GM23338 (cell line): ENCODE data around the gene ISCA1. TPM values are rescaled to one million over a fixed set of nuclear protein-coding genes. Genes with fewer than 3 reads are reported as not detected.
A peak's percentile ranks its signal among the peaks of the same experiment; 100 is the strongest.

Source experiments
- ATAC-seq: fragments of 200-7000 bp; cut with Tn5 transposase; 3 replicates; pipeline ENCODE4 v1.9.1; 2020
- DNase-seq: peaks from one replicate; pipeline ENCODE4 v3.0.0-alpha.2; 2015; ENCODE audit warnings: low spot score
- H2AFZ ChIP-seq: fragments of 200-600 bp; sonication (generic); 2 replicates; pipeline ENCODE4 v1.8.0; 2016; ENCODE audit warnings: antibody characterized with exemption, mild to moderate bottlenecking, moderate library complexity
- H3F3A ChIP-seq: fragments of 200-600 bp; sonication (generic); replicated peaks from 2 replicates; pipeline ENCODE4 v1.8.0; 2017; ENCODE audit warnings: antibody characterized with exemption, mixed run types, low read depth
- H3K27ac ChIP-seq: fragments of 200-600 bp; sonication (generic); 2 replicates; pipeline ENCODE4 v1.6.1; 2016; ENCODE audit warnings: low read depth
- H3K27me3 ChIP-seq: fragments of 200-600 bp; sonication (generic); 2 replicates; pipeline ENCODE4 v1.8.0; 2016; ENCODE audit warnings: mild to moderate bottlenecking, mixed run types, moderate library complexity; ENCODE audit not compliant: insufficient read depth
- H3K36me3 ChIP-seq: fragments of 200-600 bp; sonication (generic); 2 replicates; pipeline ENCODE4 v1.8.0; 2016; ENCODE audit warnings: mild to moderate bottlenecking; ENCODE audit not compliant: insufficient read depth
- H3K4me1 ChIP-seq: fragments of 200-600 bp; sonication (generic); 2 replicates; pipeline ENCODE4 v1.8.0; 2016; ENCODE audit warnings: mild to moderate bottlenecking, moderate library complexity; ENCODE audit not compliant: insufficient read depth
- H3K4me2 ChIP-seq: fragments of 200-600 bp; sonication (generic); 2 replicates; pipeline ENCODE4 v1.7.1; 2017; ENCODE audit warnings: mixed run types
- H3K4me3 ChIP-seq: fragments of 200-600 bp; sonication (generic); 2 replicates; pipeline ENCODE4 v1.6.1; 2016; ENCODE audit warnings: mixed run types
- H3K79me2 ChIP-seq: fragments of 200-600 bp; sonication (generic); replicated peaks from 2 replicates; pipeline ENCODE4 v1.8.0; 2017; ENCODE audit warnings: mild to moderate bottlenecking; ENCODE audit not compliant: insufficient read depth
- H3K9me2 ChIP-seq: fragments of 200-600 bp; sonication (generic); 2 replicates; pipeline ENCODE4 v1.8.0; 2017; ENCODE audit not compliant: insufficient read depth
- H4K20me1 ChIP-seq: fragments of 200-600 bp; sonication (generic); replicated peaks from 2 replicates; pipeline ENCODE4 v1.8.0; 2017; ENCODE audit warnings: mild to moderate bottlenecking; ENCODE audit not compliant: insufficient read depth
- H3K27ac Mint-ChIP-seq: 2 replicates; pipeline ENCODE4 v1.8.0; 2020; ENCODE audit warnings: inconsistent platforms, mild to moderate bottlenecking, moderate library complexity, mixed read lengths
- H3K27me3 Mint-ChIP-seq: 3 replicates; pipeline ENCODE4 v1.8.0; 2022; ENCODE audit warnings: low read depth, mild to moderate bottlenecking, moderate library complexity, mixed read lengths, inconsistent platforms; ENCODE audit not compliant: insufficient read depth, poor library complexity
- H3K36me3 Mint-ChIP-seq: 3 replicates; pipeline ENCODE4 v1.8.0; 2021; ENCODE audit warnings: low read depth, mild to moderate bottlenecking, inconsistent platforms, moderate library complexity, mixed read lengths
- H3K4me1 Mint-ChIP-seq: 3 replicates; pipeline ENCODE4 v1.8.0; 2020; ENCODE audit warnings: mild to moderate bottlenecking, inconsistent platforms, mixed read lengths
- H3K4me3 Mint-ChIP-seq: 3 replicates; pipeline ENCODE4 v1.8.0; 2021; ENCODE audit warnings: moderate library complexity, mild to moderate bottlenecking, inconsistent platforms, mixed read lengths
- H3K9me3 Mint-ChIP-seq: 3 replicates; pipeline ENCODE4 v1.8.0; 2020; ENCODE audit warnings: moderate library complexity, mild to moderate bottlenecking, inconsistent platforms, mixed read lengths
- POLR2AphosphoS5 ChIP-seq: IDR thresholded peaks from 2 replicates; pipeline ENCODE4 v1.6.1; 2016; ENCODE audit warnings: antibody characterized with exemption, low read depth
- polyA plus RNA-seq: library from polyadenylated mRNA; unstranded; fragments of >200 nt; fragmentation: Nextera tagmentation; extraction: Ambion mirVana; gene quantifications from 2 replicates; pipeline ENCODE4 v1.2.1, GENCODE V29; 2016
- total RNA-seq: library from RNA; depleted of rRNA; stranded (reverse); fragments of >200 nt; shearing (Covaris generic); gene quantifications from 2 replicates; pipeline ENCODE4 v1.2.3, GENCODE V29; 2014
- TF ChIP-seq, protein P1 (sequence below): fragments of 250-450 bp; sonication (Bioruptor Pico); IDR thresholded peaks from 2 replicates; pipeline ENCODE4 v1.5.0; 2020; ENCODE audit warnings: mild to moderate bottlenecking, moderate library complexity
- TF ChIP-seq, protein P2 (sequence below): IDR thresholded peaks from 2 replicates; pipeline ENCODE4 v1.6.1; 2016; ENCODE audit warnings: antibody characterized with exemption
- TF ChIP-seq, protein P3 (sequence below), 2 experiments: fragments of 200-600 bp in 1 of 2; sonication (generic) in 1 of 2; conservative IDR thresholded peaks; 2 replicates each; pipeline versions ENCODE4 v1.5.1 to v1.6.1; 2016 to 2017; ENCODE audit warnings: antibody characterized with exemption in 2 of 2, low read depth in 2 of 2, mild to moderate bottlenecking in 2 of 2, moderate library complexity in 1 of 2

The ISCA1 gene
- total and polyA plus RNA-seq, 2 experiments from 2014 or later: 54.9 to 61.0 TPM

DNA sequence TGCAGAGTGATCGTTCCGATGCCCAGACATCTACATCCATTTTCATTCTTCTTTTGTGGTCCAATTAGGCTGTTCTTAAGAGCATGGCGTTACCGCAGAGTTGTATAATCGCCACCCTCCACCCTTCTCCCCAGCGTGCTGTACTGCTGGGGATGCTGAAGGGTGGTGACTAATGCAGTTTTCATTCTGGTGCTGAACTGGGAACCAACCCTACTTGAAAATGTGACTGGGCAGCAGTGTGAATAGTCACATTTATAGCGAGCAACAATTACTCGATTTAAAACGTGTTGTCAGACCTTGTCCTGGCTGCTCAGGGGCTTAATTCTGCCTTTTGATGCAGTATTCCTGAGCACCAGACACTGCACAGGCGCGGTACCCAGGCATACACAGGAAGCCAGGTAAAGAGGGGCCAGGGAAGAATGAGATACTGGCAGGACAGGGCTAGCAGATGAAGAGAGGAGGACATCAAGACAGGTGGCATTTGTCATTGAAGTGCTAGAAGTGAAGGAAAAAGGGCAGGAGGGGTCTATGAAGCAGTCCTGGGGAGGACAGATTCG is 719 bp upstream of the ISCA1 start (continued):
- TF ChIP-seq, protein P1, sequence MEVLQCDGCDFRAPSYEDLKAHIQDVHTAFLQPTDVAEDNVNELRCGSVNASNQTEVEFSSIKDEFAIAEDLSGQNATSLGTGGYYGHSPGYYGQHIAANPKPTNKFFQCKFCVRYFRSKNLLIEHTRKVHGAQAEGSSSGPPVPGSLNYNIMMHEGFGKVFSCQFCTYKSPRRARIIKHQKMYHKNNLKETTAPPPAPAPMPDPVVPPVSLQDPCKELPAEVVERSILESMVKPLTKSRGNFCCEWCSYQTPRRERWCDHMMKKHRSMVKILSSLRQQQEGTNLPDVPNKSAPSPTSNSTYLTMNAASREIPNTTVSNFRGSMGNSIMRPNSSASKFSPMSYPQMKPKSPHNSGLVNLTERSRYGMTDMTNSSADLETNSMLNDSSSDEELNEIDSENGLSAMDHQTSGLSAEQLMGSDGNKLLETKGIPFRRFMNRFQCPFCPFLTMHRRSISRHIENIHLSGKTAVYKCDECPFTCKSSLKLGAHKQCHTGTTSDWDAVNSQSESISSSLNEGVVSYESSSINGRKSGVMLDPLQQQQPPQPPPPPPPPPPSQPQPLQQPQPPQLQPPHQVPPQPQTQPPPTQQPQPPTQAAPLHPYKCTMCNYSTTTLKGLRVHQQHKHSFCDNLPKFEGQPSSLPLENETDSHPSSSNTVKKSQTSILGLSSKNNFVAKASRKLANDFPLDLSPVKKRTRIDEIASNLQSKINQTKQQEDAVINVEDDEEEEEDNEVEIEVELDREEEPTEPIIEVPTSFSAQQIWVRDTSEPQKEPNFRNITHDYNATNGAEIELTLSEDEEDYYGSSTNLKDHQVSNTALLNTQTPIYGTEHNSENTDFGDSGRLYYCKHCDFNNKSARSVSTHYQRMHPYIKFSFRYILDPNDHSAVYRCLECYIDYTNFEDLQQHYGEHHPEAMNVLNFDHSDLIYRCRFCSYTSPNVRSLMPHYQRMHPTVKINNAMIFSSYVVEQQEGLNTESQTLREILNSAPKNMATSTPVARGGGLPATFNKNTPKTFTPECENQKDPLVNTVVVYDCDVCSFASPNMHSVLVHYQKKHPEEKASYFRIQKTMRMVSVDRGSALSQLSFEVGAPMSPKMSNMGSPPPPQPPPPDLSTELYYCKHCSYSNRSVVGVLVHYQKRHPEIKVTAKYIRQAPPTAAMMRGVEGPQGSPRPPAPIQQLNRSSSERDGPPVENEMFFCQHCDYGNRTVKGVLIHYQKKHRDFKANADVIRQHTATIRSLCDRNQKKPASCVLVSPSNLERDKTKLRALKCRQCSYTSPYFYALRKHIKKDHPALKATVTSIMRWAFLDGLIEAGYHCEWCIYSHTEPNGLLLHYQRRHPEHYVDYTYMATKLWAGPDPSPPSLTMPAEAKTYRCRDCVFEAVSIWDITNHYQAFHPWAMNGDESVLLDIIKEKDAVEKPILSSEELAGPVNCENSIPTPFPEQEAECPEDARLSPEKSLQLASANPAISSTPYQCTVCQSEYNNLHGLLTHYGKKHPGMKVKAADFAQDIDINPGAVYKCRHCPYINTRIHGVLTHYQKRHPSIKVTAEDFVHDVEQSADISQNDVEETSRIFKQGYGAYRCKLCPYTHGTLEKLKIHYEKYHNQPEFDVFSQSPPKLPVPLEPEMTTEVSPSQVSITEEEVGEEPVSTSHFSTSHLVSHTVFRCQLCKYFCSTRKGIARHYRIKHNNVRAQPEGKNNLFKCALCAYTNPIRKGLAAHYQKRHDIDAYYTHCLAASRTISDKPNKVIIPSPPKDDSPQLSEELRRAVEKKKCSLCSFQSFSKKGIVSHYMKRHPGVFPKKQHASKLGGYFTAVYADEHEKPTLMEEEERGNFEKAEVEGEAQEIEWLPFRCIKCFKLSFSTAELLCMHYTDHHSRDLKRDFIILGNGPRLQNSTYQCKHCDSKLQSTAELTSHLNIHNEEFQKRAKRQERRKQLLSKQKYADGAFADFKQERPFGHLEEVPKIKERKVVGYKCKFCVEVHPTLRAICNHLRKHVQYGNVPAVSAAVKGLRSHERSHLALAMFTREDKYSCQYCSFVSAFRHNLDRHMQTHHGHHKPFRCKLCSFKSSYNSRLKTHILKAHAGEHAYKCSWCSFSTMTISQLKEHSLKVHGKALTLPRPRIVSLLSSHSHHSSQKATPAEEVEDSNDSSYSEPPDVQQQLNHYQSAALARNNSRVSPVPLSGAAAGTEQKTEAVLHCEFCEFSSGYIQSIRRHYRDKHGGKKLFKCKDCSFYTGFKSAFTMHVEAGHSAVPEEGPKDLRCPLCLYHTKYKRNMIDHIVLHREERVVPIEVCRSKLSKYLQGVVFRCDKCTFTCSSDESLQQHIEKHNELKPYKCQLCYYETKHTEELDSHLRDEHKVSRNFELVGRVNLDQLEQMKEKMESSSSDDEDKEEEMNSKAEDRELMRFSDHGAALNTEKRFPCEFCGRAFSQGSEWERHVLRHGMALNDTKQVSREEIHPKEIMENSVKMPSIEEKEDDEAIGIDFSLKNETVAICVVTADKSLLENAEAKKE (CRISPR knock-in tag): no peak
- TF ChIP-seq, protein P2, sequence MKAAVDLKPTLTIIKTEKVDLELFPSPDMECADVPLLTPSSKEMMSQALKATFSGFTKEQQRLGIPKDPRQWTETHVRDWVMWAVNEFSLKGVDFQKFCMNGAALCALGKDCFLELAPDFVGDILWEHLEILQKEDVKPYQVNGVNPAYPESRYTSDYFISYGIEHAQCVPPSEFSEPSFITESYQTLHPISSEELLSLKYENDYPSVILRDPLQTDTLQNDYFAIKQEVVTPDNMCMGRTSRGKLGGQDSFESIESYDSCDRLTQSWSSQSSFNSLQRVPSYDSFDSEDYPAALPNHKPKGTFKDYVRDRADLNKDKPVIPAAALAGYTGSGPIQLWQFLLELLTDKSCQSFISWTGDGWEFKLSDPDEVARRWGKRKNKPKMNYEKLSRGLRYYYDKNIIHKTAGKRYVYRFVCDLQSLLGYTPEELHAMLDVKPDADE: no peak

DNA sequence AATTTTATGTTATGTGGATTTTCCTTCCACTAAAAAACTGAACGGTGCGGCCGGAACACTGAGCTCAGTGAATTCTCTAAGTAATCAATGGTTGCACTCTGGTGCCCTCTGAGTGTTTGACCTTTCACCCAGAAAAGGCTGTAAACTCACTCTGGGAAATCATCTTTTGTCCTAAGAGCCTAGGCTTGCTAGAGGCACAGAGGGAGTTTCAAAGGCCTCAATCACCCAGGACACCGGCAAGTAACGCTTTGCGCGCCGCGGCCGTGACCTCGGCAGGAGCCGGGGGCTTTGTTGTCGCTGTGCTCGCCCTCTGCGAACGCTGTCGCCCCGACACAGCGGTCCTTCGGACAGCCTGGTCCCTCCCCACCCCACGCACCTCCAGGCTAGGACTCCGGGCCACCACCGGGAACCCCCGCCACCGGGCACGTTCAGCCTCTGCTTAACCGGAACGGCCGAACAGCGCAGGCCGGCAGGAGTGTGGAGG is 703 bp downstream of the ISCA1 start:
- peak overlapping the region; percentile 84 for H3K4me3 ChIP-seq
- H3K4me3 Mint-ChIP-seq: peak overlapping the region; percentile 93
- peak overlapping the region; percentile 98 for H3K27ac Mint-ChIP-seq
- H3F3A ChIP-seq: 0 out of 2 replicates have a peak, but pooled peaks cover 3% of the 10 kb centered on the region
- H3K9me2 ChIP-seq: no peaks in the 10 kb centered on the region
- 0 out of 2 replicates have a peak, but pooled peaks cover 4% of the 10 kb centered on the region for H3K36me3 ChIP-seq
- peak overlapping the region; percentile 96 for H3K27ac ChIP-seq
- peak overlapping the region; percentile 93 for H3K4me2 ChIP-seq
- no peaks in the 10 kb centered on the region for H3K27me3 ChIP-seq
- H3K4me1 Mint-ChIP-seq: peaks cover 34% of the 10 kb centered on the region
- ATAC-seq (peak; percentile 41), DNase-seq (peak; percentile 56)
- H3K4me1 ChIP-seq: peaks cover 5% of the 10 kb centered on the region
- H4K20me1 ChIP-seq: peaks cover 8% of the 10 kb centered on the region; the same call in 1 of the 2 replicates
- H3K36me3 Mint-ChIP-seq: peaks cover 7% of the 10 kb centered on the region
- TF ChIP-seq POLR2AphosphoS5: peak; percentile 75; the same call in 1 of the 2 replicates
- TF ChIP-seq, protein P3, sequence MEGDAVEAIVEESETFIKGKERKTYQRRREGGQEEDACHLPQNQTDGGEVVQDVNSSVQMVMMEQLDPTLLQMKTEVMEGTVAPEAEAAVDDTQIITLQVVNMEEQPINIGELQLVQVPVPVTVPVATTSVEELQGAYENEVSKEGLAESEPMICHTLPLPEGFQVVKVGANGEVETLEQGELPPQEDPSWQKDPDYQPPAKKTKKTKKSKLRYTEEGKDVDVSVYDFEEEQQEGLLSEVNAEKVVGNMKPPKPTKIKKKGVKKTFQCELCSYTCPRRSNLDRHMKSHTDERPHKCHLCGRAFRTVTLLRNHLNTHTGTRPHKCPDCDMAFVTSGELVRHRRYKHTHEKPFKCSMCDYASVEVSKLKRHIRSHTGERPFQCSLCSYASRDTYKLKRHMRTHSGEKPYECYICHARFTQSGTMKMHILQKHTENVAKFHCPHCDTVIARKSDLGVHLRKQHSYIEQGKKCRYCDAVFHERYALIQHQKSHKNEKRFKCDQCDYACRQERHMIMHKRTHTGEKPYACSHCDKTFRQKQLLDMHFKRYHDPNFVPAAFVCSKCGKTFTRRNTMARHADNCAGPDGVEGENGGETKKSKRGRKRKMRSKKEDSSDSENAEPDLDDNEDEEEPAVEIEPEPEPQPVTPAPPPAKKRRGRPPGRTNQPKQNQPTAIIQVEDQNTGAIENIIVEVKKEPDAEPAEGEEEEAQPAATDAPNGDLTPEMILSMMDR (conservative IDR thresholded peaks at IDR 0.05; ENCODE audit: low read depth in 2 of 2): no peak
- peaks cover 50% of the 10 kb centered on the region for H3K79me2 ChIP-seq
- peaks cover 16% of the 10 kb centered on the region for H3K27me3 Mint-ChIP-seq
- H3K9me3 Mint-ChIP-seq: no peaks in the 10 kb centered on the region; the same call in 2 of the 3 replicates
- H2AFZ ChIP-seq: peak overlapping the region; percentile 94
